Activated T-cell treated with anti-CD3 and anti-CD28 coated beads, Interleukin-2, amount 50 U/mL, for 24 hours (primary cell): ENCODE data around the gene PSMD2.
A peak's percentile ranks its signal among the peaks of the same experiment; 100 is the strongest.

ENCODE experiments used
- DNase-seq: peaks from one replicate; pipeline ENCODE4 v3.0.0-alpha.2; 2020
- H3K27ac Mint-ChIP-seq: 2 replicates; pipeline ENCODE4 v1.8.0; 2020; ENCODE audit warnings: mild to moderate bottlenecking, mixed read lengths
- H3K27me3 Mint-ChIP-seq: 2 replicates; pipeline ENCODE4 v1.8.0; 2020; ENCODE audit warnings: mixed read lengths
- H3K36me3 Mint-ChIP-seq: 2 replicates; pipeline ENCODE4 v1.8.0; 2020; ENCODE audit warnings: low read depth, mixed read lengths
- H3K4me1 Mint-ChIP-seq: 2 replicates; pipeline ENCODE4 v1.8.0; 2020; ENCODE audit warnings: low read depth, mixed read lengths
- H3K4me3 Mint-ChIP-seq: 2 replicates; pipeline ENCODE4 v1.8.0; 2020; ENCODE audit warnings: mild to moderate bottlenecking, moderate library complexity, mixed read lengths
- H3K9me3 Mint-ChIP-seq: 2 replicates; pipeline ENCODE4 v1.8.0; 2020; ENCODE audit warnings: mixed read lengths

The PSMD2 gene

GRCh38 chr3:184296616-184297015 is 2.4 kb upstream of the PSMD2 start:
- no peaks in the 10 kb centered on the region for H3K27me3 Mint-ChIP-seq
- H3K27ac Mint-ChIP-seq, result no peak overlapping the region
- no peaks in the 10 kb centered on the region for H3K9me3 Mint-ChIP-seq
- no peak for DNase-seq
- no peak overlapping the region for H3K4me3 Mint-ChIP-seq
- peaks cover 26% of the 10 kb centered on the region for H3K4me1 Mint-ChIP-seq
- peaks cover 23% of the 10 kb centered on the region for H3K36me3 Mint-ChIP-seq

- Mint-ChIP-seq H3K4me1 (peaks cover 41% of the 10 kb centered on the region), H3K36me3 (peaks cover 54% of the 10 kb centered on the region), H3K27ac (peak overlapping the region; percentile 95), H3K27me3 (no peaks in the 10 kb centered on the region), H3K4me3 (peak overlapping the region; percentile 88), H3K9me3 (no peaks in the 10 kb centered on the region)
- DNase-seq, result no peak
Measured at GRCh38 chr3:184299488-184300377, 692 bp downstream of the PSMD2 start.

GRCh38 chr3:184300378-184300720 is 1.3 kb downstream of the PSMD2 start:
- no peaks in the 10 kb centered on the region for H3K27me3 Mint-ChIP-seq
- peaks cover 43% of the 10 kb centered on the region for H3K4me1 Mint-ChIP-seq
- H3K9me3 Mint-ChIP-seq, result no peaks in the 10 kb centered on the region
- H3K27ac Mint-ChIP-seq, result peak overlapping the region; percentile 95
- H3K4me3 Mint-ChIP-seq, result peak overlapping the region; percentile 88
- peaks cover 60% of the 10 kb centered on the region for H3K36me3 Mint-ChIP-seq
- DNase-seq, result no peak

- H3K27me3 Mint-ChIP-seq, result no peaks in the 10 kb centered on the region
- H3K27ac Mint-ChIP-seq, result peak overlapping the region; percentile 45
Measured at GRCh38 chr3:184305577-184305976, 6.5 kb downstream of the PSMD2 start.

GRCh38 chr3:184306341-184306972 is 7.4 kb downstream of the PSMD2 start:
- no peaks in the 10 kb centered on the region for H3K27me3 Mint-ChIP-seq
- H3K36me3 Mint-ChIP-seq, result peaks cover 88% of the 10 kb centered on the region
- no peaks in the 10 kb centered on the region for H3K9me3 Mint-ChIP-seq
- DNase-seq, result no peak
- no peak overlapping the region for H3K4me3 Mint-ChIP-seq
- H3K27ac Mint-ChIP-seq, result peak overlapping the region; percentile 45
- H3K4me1 Mint-ChIP-seq, result peaks cover 24% of the 10 kb centered on the region

More at GRCh38 chr3:184305577-184305976, 6.5 kb downstream of the PSMD2 start:
- Mint-ChIP-seq H3K36me3 (peaks cover 97% of the 10 kb centered on the region), H3K9me3 (no peaks in the 10 kb centered on the region), H3K4me3 (no peak overlapping the region), H3K4me1 (peaks cover 30% of the 10 kb centered on the region)
- DNase-seq, result no peak

- DNase-seq, result no peak
- peaks cover 14% of the 10 kb centered on the region for H3K4me1 Mint-ChIP-seq
- H3K4me3 Mint-ChIP-seq, result no peak overlapping the region
- H3K27me3 Mint-ChIP-seq, result no peaks in the 10 kb centered on the region
- no peaks in the 10 kb centered on the region for H3K9me3 Mint-ChIP-seq
- peaks cover 73% of the 10 kb centered on the region for H3K36me3 Mint-ChIP-seq
- H3K27ac Mint-ChIP-seq, result peak overlapping the region; percentile 38
Measured at GRCh38 chr3:184307915-184308314, 8.9 kb downstream of the PSMD2 start.

- H3K4me3 Mint-ChIP-seq, result no peak overlapping the region
- no peaks in the 10 kb centered on the region for H3K27me3 Mint-ChIP-seq
- peak overlapping the region; percentile 38 for H3K27ac Mint-ChIP-seq
- DNase-seq, result no peak
- peaks cover 9% of the 10 kb centered on the region for H3K4me1 Mint-ChIP-seq
- H3K36me3 Mint-ChIP-seq, result peaks cover 65% of the 10 kb centered on the region
- no peaks in the 10 kb centered on the region for H3K9me3 Mint-ChIP-seq
Measured at GRCh38 chr3:184308744-184309143, 9.7 kb downstream of the PSMD2 start.

- DNase-seq, result no peak
- Mint-ChIP-seq H3K4me1 (peaks cover 18% of the 10 kb centered on the region), H3K27ac (no peak overlapping the region), H3K9me3 (no peaks in the 10 kb centered on the region), H3K36me3 (peaks cover 51% of the 10 kb centered on the region), H3K27me3 (no peaks in the 10 kb centered on the region), H3K4me3 (no peak overlapping the region)
Measured at GRCh38 chr3:184311633-184312032, 12.6 kb downstream of the PSMD2 start.

- DNase-seq, result peak; percentile 94
- Mint-ChIP-seq H3K27me3 (no peaks in the 10 kb centered on the region), H3K27ac (peak within 1 kb of the TSS; percentile 95), H3K9me3 (no peaks in the 10 kb centered on the region), H3K36me3 (peaks cover 49% of the 10 kb centered on the region), H3K4me1 (peaks cover 34% of the 10 kb centered on the region), H3K4me3 (peak within 1 kb of the TSS; percentile 88)
Measured at GRCh38 chr3:184314363-184314699, 15.3 kb downstream of the PSMD2 start, which contains the start of gene EIF4G1. EIF4G1 (plus strand) TSS chr3:184314606; CDS start chr3:184315797, 1,191 bp downstream.

GRCh38 chr3:184314700-184315542 is 15.9 kb downstream of the PSMD2 start:
- peak; percentile 80 for DNase-seq
- Mint-ChIP-seq H3K36me3 (peaks cover 48% of the 10 kb centered on the region), H3K9me3 (no peaks in the 10 kb centered on the region), H3K4me1 (peaks cover 39% of the 10 kb centered on the region), H3K4me3 (peak overlapping the region; percentile 88), H3K27me3 (no peaks in the 10 kb centered on the region), H3K27ac (peak overlapping the region; percentile 95)

- no peak for DNase-seq
- Mint-ChIP-seq H3K4me1 (peaks cover 43% of the 10 kb centered on the region), H3K4me3 (peak overlapping the region; percentile 88), H3K9me3 (no peaks in the 10 kb centered on the region), H3K27me3 (no peaks in the 10 kb centered on the region), H3K27ac (peak overlapping the region; percentile 95), H3K36me3 (peaks cover 50% of the 10 kb centered on the region)
Measured at GRCh38 chr3:184315543-184315867, 16.5 kb downstream of the PSMD2 start.

GRCh38 chr3:184315871-184316661 is 17.0 kb downstream of the PSMD2 start:
- peaks cover 48% of the 10 kb centered on the region for H3K4me1 Mint-ChIP-seq
- no peaks in the 10 kb centered on the region for H3K27me3 Mint-ChIP-seq
- H3K9me3 Mint-ChIP-seq, result no peaks in the 10 kb centered on the region
- H3K27ac Mint-ChIP-seq, result peak overlapping the region; percentile 95
- no peak for DNase-seq
- H3K4me3 Mint-ChIP-seq, result peak overlapping the region; percentile 88
- H3K36me3 Mint-ChIP-seq, result peaks cover 56% of the 10 kb centered on the region

- Mint-ChIP-seq H3K27ac (peak overlapping the region; percentile 95), H3K4me1 (peaks cover 53% of the 10 kb centered on the region), H3K36me3 (peaks cover 63% of the 10 kb centered on the region), H3K4me3 (peak overlapping the region; percentile 88), H3K27me3 (no peaks in the 10 kb centered on the region), H3K9me3 (no peaks in the 10 kb centered on the region)
- no peak for DNase-seq
Measured at GRCh38 chr3:184316792-184317191, 17.8 kb downstream of the PSMD2 start.

- Mint-ChIP-seq H3K27ac (peak overlapping the region; percentile 95), H3K4me3 (peak overlapping the region; percentile 88), H3K4me1 (peaks cover 53% of the 10 kb centered on the region), H3K9me3 (no peaks in the 10 kb centered on the region), H3K36me3 (peaks cover 67% of the 10 kb centered on the region), H3K27me3 (no peaks in the 10 kb centered on the region)
- DNase-seq, result no peak
Measured at GRCh38 chr3:184317201-184317600, 18.2 kb downstream of the PSMD2 start.
